HPDE6-E6E7 (cell line): ENCODE results near the gene RAB3B.
"Not testable (repeated sequence)": the region's sequence is repeated elsewhere in the genome, so short reads cannot be mapped to it uniquely, and the experiment has no call there.

Experiments
- DNase-seq: peaks from one replicate; pipeline ENCODE4 v3.0.0; 2011; ENCODE audit warnings: missing footprints; ENCODE audit errors: extremely low spot score

The RAB3B gene

DNA sequence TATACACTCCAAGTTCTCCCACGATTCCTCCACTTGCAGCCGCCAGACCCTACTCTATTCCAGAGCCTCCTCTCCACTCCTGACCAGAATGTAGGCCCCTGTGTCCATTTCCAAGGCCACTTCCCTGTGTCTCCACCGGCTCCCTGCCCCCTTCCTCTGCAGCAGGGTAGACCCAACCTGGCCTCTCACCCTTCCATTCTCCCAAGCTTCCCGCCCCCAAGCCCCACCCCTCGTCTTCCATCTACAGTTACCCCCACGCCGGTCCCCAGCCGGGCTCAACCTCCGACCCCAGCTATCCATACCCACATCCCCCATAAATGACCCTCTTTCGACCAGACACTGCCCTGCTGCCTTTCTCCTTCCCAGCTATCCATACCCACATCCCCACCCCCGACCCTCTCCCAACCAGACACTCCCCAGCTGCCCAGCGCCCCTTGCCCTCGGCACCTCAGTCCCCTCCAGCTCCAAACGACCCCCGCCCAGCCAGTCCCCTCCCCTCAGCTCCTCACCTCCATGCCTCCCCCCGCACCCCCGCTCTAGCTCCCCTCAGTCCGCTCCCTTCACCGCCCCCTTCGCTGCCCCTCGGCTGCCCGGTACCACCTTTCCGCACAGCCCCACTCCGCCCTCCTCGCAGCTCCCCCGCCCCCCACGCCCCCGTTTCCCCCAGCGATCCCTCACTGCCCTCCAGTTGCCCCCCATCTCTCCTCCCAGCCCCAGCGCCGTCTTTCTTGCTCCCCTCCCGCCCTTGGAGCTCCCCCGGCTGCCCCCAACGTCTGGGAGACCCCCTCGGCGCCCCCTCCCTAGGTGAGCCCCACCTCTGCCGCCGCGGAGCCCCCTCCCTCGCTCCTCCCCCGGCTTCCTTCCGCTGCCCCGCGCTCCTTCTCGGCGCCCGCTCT is 670 bp downstream of the RAB3B start:
- DNase-seq, result no peak

DNA sequence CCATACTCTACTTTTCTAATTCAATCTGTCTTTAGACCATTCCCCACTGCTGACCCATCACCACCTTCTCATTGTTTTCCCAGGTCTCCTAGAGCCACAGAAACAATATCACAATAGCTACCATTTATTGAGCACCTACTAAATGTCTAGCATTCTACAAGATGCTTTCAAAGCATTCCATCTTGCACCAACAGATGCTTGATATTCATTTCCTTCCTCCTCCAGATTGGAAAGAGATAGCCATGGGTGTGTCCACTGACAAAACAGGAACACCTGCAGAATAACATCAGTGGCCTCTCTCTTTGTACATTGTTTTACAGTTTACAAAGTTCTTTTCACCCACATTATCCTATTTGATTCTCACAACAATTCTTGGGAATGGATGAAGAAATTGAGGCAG is 2.2 kb downstream of the RAB3B start:
- no peak for DNase-seq

GRCh38 chr1:51986718-51987117 is 3.8 kb downstream of the RAB3B start:
- DNase-seq, result no peak

GRCh38 chr1:51982161-51982560 is 8.3 kb downstream of the RAB3B start:
- no peak for DNase-seq

DNA sequence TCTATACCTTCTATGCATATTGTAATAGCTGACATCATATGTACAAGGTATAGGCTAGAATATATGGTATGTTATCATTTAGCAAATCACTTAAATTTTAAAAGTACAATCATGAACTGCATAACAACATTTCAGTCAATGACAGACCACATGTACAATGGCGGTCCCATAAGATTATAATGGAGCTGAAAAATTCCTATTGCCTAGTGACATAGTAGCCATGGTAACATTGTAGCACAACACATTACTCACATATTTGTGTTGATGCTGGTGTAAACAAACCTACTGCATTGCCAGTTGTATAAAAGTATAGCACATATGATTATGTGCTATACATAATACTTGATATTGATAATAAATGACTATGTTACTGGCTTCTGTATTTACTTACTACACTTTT is 8.9 kb downstream of the RAB3B start:
- no peak for DNase-seq

GRCh38 chr1:51978099-51978498 is 12.4 kb downstream of the RAB3B start:
- no peak for DNase-seq

- no peak for DNase-seq
Observed at GRCh38 chr1:51976846-51977602, 13.5 kb downstream of the RAB3B start.

DNA sequence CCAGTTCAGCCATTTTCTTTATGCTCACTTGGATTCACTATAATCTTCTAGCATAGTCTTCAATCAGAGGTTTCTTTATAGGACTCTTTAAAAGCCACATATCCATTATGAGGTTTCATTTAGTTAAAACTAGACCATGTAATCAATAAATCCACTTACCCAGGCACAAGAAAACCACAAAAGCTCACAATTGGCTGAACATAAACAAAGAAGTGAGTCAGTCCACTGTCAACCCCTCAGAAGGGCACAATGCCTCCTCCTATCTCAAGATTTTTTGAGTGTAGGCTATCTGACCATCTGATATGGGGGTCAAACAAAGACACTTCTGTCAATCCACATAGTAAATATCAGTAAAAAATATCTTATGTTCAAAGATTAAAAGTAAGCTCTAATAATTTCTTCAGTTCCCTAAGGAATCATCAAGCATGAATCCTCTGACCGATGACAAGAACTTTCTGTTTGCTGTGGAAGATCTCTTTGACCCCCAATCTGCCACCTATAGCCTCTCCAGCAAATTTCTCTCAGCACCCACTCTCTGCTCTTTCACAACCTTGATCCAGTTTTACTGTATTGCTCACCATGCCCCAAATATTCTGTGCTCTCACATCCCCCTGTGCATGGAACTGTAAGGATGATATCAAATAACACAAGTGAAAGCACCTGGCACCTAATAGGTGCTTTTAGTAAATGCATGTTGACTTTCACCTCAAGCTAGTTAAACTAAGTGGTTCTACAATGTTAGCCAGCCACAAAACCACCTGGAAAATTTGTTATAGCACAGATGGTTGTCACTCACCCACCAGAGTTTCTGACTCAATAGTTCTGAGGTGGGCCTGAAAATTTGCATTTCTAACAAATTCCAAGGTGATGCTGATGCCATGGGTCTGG is 16.7 kb downstream of the RAB3B start:
- no peak for DNase-seq

DNA sequence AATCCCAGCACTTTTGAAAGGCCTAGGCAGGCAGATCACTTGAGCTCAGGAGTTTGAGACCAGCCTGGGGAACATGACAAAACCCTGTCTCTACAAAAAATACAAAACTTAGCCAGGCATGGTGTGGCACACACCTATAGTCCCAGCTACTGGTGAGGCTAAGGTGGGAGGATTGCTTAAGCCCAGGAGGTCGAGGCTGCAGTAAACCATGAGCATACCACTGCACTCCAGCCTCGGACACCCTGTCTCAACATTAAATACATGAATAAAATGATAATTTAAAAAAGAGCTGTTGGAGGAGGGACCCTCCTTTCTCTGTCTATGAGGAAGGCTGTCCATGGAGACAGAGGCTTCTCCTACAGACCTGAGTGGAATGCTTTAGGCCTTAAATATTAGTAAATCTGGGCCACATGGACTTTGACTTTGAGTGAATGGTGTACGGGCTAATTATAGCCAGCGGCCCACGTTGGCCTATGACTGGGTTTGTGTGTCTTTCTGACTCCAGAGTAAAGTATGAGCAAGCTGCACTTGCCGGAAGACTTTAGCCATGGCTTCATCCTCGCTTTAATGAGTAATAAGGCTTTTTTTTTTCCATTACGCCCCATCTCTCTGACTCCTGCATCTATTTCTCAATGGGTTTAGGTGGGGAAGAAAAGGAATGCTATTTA is 21.3 kb downstream of the RAB3B start:
- peak; percentile 86 for DNase-seq

DNA sequence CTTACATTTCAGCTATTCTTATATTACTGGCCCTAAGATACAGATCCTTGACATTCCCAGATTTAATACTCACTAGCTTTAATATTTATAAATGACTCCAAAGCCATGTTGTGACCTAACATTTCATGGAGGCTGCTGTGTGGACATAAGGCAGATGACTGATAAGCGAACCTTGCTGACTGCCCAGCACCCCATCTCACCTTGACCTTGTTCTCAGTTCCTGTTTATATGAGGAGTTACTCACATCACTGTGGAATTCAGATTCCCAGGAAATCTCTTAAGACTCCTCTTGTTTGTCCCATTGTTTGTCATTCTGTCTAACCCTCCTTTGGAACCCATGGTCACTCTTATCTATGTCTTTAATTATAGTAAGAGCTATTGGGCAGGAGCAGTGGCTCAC is 21.9 kb downstream of the RAB3B start:
- no peak for DNase-seq

DNA sequence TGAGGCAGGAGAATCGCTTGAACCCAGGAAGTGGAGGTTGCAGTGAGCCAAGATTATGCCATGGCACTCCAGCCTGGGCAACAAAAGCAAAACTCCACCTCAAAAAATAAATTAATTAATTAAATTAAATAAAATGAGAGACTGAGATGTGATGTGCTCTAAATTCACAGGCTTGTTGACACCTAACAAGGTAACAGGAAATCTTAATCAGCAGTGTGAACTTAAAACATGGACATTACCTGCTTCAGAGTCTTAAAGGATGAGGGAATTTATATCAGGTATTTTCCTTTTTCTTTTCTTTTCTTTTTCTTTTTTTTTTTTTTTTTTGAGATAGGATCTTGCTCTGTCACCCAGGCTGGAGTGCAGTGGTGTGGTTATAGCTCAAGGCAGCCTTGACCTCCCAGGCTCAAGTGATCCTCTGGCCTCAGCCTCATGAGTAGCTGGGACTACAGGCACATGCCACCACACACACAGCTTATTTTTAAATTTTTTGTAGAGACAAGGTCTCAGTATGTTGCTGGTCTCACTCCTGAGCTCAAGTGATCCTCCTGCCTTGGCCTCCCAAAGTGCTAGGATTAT is 23.2 kb downstream of the RAB3B start:
- DNase-seq, result not testable (repeated sequence)

DNA sequence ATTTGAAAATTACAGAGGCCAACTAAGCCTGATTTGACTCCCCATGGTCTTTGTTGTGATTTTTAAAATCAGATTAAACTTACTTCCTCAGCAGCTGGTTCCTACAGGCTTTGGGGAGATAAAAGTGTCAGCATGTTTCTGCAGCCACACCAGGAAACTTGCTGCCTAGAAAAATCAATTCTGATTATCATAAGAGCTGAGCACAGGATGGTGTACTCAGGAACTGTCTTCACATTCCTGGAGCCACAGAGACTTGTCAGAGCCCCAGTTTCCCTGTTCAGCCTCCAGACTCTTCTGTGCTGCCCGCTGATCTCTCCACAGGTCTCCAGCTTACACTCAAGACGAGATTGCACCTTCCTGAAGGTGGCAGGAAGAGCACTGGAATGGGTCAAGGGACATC is 23.9 kb downstream of the RAB3B start:
- no peak for DNase-seq

GRCh38 chr1:51964309-51964696 is 26.2 kb downstream of the RAB3B start:
- DNase-seq, result no peak

DNA sequence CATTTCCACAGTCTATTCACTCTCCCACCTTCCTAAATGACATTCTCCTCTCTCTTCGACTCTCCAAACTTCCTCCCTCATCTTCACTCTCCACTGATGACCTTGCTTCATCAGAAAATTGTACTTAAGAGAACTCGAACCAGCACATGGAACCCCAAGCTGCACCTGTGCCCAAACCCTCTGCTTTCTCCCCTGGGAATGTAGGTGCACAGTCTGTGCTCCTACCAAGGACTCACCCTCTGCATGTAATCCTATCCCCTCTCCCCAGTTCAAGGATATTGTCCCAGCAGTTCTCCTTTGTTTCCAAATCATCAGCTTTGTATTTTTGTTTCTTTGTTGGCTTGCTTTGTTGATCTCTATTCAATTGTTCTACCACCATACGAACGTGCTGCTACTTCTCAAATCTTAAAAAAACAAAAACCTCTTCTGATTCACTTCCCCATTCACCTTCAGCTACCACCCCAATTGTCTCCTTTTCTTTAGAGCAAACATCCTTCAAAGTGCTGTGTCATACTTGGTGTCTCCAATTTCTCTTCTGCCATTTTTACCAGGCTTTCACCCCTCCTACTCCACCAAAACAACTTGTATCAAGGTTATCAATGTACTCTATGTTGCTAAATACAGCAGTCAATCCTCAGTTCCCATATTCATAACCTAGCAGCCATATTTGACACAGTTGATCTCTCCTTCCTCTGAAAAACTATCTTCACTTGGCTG is 26.8 kb downstream of the RAB3B start:
- no peak for DNase-seq

GRCh38 chr1:51962486-51963356 is 27.8 kb downstream of the RAB3B start:
- no peak for DNase-seq

DNA sequence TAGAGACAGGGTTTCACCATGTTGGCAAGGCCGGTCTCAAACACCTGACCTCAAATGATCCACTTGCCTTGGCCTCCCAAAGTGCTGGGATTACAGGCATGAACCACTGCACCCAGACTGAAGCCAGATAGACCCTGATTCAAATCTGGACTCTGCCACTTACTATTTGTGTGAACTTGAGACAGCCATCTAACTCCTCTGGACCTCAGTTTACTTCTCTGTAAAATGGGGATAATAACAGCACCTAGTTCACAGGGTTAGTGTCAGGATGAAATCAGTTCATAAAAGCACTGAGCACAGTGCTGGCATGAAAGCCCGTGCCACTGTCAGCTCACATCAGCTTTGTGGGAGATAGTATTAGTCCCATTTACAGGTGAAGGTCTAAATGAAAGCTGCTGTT is 28.5 kb downstream of the RAB3B start:
- no peak for DNase-seq

- DNase-seq, result no peak
Observed at GRCh38 chr1:51961231-51961630, 29.3 kb downstream of the RAB3B start.

DNA sequence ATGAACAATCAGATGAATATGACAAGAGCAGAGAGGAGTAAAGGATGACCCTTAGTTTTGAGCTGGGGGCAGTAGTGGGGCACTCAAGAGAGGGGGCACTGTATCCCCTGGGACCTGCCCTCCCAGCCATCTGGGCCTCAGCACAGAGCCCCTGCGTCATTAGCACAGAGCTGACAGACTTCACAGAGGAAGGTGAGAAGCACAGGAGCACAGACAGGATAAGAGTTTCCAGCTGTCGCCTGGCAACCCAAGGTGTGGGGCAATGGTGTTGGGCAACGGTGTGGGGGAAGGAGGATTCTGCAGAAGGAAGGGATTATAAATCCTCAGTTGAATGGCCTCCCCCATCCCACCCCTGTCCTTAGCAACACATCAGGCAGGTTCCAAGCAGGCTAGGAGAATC is 30.2 kb downstream of the RAB3B start:
- DNase-seq, result no peak

- DNase-seq, result no peak
Observed at GRCh38 chr1:51958824-51959223, 31.7 kb downstream of the RAB3B start.

DNA sequence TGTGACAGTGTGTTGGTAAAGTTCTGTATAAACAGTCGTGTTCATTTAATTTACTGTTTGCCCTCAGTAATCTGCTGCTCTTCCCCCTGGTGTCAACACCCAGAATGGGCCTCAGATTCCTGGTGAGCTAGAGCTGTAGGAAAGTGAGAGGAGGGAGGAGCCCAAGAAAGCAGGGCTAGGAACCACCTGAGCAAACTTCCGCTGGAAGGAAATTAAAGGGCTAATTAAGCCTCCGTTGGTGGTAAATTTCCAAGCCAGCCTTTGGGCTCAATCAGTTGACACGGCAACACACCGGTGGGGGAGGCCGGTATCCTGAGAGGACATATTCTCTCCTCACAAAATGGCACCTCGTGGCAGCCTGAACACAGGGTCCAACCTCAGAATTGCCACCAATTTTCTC is 32.9 kb downstream of the RAB3B start:
- no peak for DNase-seq
